Measurements from ENCODE around the gene STARD9.
"Not testable (repeated sequence)": the region's sequence is repeated elsewhere in the genome, so short reads cannot be mapped to it uniquely, and the experiment has no call there.

The STARD9 gene

DNA sequence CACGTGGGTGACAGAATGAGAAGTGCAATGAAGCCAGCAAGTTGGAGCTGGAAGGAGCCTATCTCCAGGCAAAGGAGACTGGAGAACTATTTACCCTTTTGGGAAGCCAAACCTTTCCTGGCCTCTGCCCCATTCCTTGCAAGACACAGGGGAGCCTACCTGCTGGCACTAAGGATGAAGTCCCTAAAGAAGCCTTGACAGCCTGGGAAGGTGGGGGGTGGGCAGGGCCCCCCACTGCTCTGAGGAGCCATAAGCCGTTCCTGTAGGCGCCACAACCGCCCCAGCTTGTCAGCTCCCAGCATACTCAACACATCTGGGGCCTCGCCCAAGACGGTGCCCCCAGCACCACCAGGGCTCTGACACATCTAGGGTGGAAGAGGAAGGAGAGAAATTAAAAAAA, 156.1 kb downstream of the STARD9 start:
- no peak for DNase-seq

DNA sequence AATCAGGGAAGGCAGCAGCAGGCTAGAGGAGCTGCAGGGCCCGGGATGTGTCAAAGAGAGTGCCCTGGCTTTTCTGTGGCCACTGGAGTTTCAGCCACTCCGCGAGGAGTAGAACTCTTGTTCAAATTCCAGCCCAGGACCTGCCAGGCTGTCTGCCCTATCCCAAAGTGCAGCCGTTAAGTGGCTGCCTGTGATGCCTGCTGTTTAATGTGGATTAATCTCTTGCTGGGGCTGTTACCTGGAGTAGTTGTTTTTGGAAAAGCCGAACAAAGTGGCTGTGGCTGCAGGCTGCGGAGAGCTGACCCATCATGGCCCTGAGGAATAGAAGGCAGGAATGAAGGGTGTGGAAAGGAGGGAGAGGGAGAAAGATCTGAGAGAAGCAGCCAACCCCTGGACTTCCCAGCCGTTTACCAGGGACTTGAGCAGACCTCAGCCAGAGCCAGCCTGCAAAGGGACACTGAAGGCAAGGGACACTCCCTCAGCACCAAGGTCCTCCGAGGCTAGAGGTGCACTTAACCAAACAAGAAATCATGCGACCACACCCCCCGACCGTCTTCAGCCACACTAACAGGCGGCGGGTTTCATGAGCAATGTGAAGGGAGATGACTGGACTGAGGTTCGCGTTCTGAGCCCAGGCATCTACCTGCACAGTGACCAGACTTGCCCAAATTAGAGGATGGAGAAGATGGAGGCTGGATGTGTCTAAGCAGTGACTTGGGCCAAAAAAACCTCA, 156.9 kb downstream of the STARD9 start:
- DNase-seq = no peak

DNA sequence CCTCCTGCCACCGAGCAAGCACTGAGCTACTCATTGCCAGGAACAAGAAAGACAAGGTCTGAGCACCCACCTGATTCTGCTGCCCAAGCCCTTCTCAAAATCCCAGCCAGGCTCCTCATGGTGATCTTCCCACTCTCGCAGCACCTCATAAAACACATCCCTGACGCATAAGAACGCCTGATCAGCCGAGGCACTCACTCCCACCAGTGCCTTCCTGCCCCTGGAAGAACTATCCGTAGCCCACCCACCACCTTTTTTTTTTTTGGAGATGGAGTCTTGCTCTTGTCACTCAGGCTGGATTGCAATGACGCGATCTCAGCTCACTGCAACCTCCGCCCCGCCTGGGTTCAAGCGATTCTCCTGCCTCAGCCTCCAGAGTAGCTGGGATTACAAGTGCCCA, 157.6 kb downstream of the STARD9 start:
- no peak for DNase-seq

DNA sequence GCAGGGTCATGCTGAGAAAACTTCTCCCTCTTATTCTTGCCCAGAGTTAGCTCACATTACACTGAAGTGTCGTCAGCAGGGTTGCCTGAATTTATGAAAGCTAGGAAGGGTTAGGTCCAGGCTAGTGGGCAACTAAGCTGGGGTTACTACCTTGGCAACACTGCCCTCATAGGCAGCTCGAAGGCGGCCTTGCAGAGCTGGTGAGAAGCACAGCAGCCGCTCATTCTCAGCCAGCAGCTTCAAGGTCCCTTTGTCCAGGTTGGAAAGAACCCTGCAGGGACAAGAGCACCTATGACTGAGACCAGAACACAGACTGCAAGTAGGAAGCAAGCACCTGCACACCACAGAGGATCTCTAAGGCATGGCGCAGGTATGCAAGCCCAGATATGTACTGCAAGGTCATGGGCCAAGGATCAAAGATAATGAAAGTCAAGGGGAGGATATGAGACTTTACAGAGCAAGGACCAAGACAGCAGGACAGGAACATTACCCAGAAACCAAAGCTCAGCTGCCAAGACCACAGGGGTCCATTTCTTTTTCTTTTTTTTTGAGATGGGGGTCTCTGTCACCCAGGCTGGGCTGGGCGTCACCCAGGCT, 158.8 kb downstream of the STARD9 start:
- DNase-seq = no peak

DNA sequence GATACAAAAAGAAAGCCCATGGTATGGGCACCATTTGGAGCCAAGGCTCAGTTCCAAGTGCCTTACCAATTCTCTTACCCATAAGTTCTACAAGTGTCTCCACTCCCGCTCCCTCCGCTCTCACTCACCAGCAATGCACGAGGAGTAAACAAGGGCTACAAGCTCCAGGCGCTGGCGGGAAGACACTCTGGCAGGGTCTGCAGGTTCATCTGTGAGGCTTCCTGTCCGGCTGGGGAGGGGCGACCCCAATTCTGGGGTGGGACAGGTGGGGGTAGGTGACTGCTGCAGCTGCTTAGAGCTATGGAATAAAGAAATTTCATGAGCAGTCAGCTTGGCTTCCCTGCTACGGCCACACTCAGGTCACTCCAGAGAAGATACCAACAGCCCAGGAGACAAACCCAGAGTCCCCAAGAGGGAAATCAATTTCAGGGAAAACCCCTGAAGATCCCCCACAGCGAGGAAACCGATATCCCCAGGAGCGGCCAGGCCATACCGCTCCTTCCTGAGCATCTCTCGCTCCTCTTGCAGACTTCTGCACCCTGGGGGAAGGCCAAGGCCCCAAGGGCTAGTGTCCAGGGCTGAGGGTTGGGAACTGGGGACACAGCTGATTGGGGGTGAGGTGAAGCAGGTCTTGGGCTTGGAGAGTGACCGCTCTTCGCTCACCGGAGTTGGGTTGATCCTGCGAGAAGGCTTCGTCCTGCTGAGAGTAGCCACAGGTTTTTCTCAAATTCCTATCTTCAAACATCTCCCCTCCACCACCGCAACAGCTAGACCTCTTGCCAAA, 160.2 kb downstream of the STARD9 start:
- no peak for DNase-seq

DNA sequence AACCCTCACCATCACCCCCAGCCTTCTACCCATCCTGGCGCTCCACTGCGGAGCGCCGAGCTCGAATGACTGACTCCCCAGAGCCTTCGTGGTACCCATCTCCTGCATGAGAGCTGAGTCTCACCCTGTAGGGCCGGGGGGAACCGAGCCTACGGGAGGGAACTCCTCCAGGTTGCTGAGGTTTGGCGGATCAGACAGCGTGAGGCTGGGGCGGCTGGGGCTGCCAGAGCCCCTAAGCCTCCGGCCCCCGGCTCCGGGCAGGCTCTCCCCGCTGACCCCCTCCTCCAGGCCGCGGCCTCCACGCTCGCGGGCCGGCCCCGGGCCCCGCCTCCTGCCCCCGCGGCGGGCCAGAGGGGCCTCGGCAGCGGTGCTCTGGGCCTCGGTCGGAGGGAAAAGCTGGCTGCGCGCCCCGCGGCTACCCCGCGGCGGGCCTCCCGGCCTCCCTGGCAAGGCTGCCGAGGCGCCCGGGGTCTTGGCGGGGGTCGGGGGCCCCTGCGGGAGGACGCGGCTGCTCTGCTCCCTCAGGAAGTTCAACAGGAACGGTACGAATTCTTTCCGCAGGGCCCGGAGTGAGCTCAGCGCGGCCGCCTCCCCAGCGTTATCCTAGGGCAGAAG, 160.9 kb downstream of the STARD9 start:
- no peak for DNase-seq

DNA sequence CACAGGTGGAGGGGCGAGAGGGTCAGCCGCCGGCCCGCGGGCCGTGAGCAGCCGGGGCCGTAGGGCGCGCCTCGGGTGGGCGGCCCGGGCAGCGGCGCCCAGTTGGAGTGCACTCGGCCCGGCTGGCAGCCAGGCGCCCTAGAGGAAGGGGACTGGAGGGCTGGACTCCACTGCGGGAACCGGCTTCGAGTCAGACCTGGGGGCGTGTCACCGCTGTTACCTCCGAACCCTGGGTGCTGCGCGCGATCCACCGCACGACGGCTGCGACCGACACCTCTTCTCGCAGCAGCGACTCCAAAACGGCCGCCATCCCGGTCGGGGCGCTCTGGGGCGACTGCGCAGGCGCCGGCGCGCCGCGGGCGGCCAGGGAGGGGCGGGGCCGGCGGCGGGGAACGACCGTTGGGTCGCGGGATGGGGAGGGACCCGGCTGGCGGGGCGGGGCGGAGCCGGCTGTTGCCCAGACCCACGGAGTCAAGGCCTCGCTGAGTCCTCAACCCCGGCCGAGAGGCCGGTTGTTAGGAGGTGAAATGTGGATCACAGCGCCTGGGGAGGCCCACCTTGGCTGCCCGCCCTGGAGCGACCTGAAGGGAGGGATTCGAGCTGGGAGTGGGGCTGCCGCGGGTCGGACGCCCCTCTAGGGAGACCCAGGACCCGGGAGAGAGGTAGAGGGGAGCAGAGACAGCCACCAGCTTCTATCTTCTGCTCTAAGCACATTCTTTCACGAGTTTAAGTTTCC, 161.6 kb downstream of the STARD9 start, which contains the start of gene CDAN1:
Gene CDAN1, minus strand, starts transcription at position 336 of the 736 bp plus-strand sequence. Its CDS starts 26 bp downstream, at position 310.
- DNase-seq = peak; percentile 92

DNA sequence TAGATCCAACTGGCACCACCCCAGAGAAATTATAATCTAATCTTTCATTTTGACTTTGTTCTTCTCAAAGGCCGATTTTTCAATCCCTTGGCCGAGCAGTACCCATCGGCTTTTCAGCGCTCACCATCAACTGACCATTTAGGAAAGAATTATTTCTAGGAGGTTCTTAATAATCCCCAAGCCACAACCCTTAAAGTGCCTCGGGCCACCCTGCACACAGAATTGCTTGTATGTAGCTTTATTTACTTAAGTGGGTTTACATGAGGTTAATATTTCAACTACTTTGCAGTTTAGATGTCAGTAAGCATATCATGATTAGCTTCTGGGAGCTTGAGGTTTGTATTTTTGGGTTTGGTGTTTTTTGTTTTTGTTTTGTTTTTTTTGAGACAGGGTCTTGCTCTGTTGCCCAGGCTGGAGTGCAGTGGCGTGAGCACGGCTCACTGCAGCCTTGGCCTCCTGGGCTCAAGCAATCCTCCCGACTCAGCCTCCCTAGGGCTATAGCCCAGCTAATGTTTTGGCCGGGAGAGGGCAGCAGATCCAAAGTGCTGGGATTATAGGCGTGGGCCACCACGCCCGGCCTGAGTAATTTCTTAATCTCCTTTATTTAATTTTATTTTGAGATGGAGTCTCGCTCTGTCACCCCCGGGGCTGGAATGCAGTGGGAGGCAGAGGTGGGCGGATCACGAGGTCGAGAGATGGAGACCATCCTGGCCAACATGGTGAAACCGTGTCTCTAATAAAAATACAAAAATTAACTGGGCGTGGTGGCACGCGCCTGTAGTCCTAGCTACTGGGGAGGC, 162.3 kb downstream of the STARD9 start:
- DNase-seq = no peak

DNA sequence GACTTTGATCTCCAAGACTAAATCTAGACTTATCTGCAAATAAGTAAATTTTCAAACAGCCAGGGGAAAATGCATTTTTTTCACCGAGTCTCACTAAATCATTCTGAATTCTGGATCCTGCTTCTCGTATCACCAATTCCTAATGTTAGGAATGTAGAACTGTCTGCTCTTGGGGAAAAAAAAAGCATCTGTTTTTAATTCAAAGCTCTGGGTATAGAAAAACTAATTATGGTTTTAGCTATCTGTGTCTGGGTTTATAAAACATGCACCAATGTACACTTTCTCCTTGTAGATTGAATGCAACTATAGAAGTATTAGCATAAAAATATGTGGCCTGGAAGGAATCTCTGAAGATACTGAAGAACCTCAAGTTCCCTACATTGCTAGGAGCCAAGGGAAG, 166.3 kb downstream of the STARD9 start:
- DNase-seq = no peak

DNA sequence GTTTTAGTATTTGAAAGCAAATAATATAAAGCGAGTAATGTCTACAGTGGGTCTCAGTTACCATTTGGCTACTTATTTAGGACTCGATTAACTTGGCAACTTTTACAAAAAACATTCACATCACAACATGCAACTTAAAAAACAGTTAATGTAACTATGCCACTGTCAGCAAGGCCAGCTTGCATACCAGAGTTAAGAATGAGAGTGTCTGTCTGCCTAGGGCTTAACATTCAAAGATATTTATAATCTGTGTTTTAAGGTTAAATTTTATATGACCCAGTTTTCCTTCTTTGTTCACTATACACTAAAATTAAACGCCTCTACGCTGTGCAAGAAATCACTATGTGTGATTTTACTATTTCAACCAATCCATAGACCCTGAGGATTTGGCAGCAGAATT, 166.7 kb downstream of the STARD9 start:
- DNase-seq = no peak

DNA sequence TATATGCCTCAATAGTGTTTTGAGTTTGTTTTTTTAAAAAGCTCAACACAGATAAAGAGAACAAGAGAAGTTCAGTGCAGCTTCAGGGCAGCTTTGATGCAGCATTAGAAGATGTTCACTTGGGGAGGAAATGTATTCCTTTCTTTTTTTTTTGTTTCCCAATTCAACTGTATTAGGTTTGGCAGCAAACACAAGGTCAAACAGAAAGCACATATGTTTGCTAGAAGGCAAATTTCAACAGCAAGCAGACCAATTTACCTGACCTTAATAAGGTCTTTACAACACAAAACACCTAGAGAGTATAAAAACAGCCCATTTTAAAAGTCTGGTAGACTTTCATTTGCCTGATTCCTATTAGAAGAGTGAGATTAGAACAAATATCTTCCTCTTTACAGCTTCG, 168.8 kb downstream of the STARD9 start:
- DNase-seq = no peak

DNA sequence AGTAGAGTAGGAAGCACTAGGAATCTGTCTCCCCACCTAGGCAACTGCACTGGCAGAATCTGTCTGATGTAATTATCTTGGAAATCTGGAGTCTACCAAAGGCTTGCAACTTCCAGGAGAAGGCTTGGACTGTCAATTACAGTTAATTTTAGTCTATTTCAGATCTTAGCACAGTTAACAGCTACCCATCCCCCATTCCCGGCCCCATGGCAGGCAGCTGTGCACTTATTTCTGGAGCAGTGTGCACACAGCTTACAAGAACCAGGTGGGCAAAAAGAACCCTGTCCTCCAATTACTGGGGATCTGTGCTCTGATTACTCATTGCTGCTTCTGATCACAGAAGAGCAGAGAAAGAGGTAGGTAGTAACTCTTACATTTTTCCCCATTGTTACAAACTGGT, 173.9 kb downstream of the STARD9 start:
- DNase-seq = no peak

DNA sequence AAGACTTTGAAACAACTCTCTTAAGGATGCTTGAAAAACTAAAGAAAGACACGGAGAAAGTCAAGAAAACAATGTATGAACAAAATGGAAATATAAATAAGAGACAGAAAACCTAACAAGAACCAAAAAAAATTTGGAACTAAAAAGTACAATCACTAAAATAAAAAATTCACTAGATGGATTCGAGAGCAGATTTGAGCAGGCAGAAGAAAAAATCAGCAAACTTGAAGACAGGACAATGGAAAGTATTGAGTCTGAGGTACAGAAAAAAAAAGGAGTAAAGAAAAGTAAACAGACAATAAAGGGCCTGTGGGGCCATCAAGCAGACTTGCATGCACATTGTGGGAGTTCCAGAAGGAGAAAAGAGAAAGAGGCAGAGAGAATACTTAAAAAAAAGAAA, 174.9 kb downstream of the STARD9 start:
- DNase-seq = no peak

DNA sequence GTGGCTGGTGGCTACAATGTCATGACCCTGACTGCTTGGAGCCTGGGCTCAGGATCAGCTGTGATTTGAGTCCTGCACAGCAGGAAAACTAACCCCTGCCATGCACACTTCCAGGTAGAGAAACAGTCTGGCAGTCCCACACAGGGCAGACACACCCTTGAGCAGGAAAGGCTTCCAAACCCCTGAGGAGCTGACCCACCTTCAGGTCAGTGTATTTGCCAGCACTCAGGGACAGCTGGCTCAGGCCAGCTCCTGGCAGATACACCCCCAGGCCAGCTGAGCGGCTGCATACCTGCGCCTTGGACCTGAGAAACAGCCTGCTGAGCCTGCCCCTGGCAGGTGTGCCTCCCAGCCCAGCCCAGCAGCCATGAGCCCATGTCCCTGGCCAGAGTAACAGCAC, 183.7 kb downstream of the STARD9 start:
- no peak for DNase-seq

DNA sequence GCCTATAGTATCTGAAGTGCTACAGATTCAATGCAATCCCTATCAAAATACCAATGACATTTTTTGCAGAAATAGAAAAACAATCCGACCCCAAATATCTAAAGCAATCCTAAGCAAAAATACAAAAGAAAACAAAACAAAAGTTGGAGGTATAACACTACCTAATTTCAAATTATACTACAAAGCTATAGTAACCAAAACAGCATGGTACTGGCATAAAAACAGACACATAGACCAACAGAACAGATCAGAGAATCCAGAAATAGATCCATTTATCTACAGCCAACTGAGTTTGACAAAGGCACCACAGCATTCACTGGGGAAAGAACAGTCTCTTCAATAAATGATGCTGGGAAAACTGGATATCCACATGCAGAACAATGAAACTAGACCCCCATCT, 185.4 kb downstream of the STARD9 start:
- DNase-seq = no peak

DNA sequence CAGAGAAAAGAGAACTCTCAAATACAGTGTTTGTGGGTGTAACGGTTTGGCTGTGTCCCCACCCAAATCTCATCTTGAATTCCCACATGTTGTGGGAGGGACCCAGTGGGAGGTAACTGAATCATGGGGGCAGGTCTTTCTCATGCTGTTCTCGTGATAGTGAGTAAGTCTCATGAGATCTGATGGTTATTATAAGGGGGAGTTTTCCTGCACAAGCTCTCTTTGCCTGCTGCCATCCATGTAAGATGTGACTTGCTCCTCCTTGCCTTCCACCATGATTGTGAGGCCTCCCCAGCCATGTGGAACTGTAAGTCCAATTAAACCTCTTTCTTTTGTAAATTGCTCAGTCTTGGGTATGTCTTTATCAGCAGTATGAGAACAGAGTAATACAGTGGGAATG, 186.4 kb downstream of the STARD9 start:
- not testable (repeated sequence) for DNase-seq

DNA sequence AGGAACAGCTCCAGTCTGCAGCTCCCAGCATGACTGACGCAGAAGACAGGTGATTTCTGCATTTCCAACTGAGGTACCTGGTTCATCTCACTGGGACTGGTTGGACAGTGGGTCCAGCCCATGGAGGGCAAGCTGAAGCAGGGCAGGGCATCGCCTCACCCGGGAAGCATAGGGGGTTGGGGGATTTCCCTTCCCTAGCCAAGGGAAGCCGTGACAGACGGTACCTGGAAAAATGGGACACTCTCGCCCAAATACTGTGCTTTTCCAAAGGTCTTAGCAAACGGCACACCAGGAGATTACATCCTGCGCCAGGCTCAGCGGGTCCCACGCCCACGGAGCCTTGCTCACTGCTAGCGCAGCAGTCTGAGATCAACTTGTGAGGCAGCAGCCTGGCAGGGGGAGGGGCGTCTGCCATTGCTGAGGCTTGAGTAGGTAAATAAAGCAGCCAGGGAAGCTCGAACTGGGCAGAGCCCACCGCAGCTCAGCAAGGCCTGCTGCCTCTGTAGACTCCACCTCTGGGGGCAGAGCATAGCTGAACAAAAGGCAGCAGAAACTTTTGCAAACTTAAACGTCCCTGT, 188.8 kb downstream of the STARD9 start:
- DNase-seq = not testable (repeated sequence)

DNA sequence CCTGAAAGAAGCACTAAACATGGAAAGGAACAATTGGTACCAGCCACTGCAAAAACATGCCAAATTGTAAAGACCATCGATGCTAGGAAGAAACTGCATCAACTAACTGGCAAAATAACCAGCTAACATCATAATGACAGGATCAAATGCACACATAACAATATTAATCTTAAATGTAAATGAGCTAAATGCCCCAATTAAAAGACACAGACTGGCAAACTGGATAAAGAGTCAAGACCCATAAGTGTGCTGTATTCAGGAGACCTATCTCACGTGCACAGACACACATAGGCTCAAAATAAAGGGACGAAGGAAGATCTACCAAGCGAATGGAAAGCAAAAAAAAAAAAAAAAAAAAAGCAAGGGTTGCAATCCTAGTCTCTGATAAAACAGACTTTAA, 190.7 kb downstream of the STARD9 start:
- not testable (repeated sequence) for DNase-seq
